ENCODE data around the gene TMPRSS9.

Gene TMPRSS9

GRCh38 chr19:2372076-2372612 lies 12.1 kb downstream of the TMPRSS9 start:
- TF ChIP-seq GATA3 (IDR thresholded peaks at IDR 0.05; ENCODE audit: low read depth, low read length) (no peak), GATA2 (IDR thresholded peaks at IDR 0.05; ENCODE audit: low read depth, low read length) (no peak)

GRCh38 chr19:2374808-2375207 lies 14.7 kb downstream of the TMPRSS9 start:
- TF ChIP-seq GATA3 (IDR thresholded peaks at IDR 0.05; ENCODE audit: low read depth, low read length) (no peak), GATA2 (IDR thresholded peaks at IDR 0.05; ENCODE audit: low read depth, low read length) (no peak)

- TF ChIP-seq GATA3 (IDR thresholded peaks at IDR 0.05; ENCODE audit: low read depth, low read length) (no peak), GATA2 (IDR thresholded peaks at IDR 0.05; ENCODE audit: low read depth, low read length) (no peak)
Measured at GRCh38 chr19:2375353-2376121, 15.5 kb downstream of the TMPRSS9 start.

- TF ChIP-seq GATA2 (IDR thresholded peaks at IDR 0.05; ENCODE audit: low read depth, low read length) (no peak), GATA3 (IDR thresholded peaks at IDR 0.05; ENCODE audit: low read depth, low read length) (no peak)
Measured at GRCh38 chr19:2376784-2377519, 16.9 kb downstream of the TMPRSS9 start.

GRCh38 chr19:2380567-2380966 lies 20.5 kb downstream of the TMPRSS9 start:
- TF ChIP-seq GATA3 (IDR thresholded peaks at IDR 0.05; ENCODE audit: low read depth, low read length) (no peak), GATA2 (IDR thresholded peaks at IDR 0.05; ENCODE audit: low read depth, low read length) (no peak)

- TF ChIP-seq GATA2 (IDR thresholded peaks at IDR 0.05; ENCODE audit: low read depth, low read length), result no peak
- TF ChIP-seq GATA3 (IDR thresholded peaks at IDR 0.05; ENCODE audit: low read depth, low read length), result no peak
Measured at GRCh38 chr19:2381148-2381820, 21.2 kb downstream of the TMPRSS9 start.

GRCh38 chr19:2382530-2383222 lies 22.6 kb downstream of the TMPRSS9 start:
- TF ChIP-seq GATA2 (IDR thresholded peaks at IDR 0.05; ENCODE audit: low read depth, low read length) (no peak), GATA3 (IDR thresholded peaks at IDR 0.05; ENCODE audit: low read depth, low read length) (no peak)

GRCh38 chr19:2385053-2385721 lies 25.1 kb downstream of the TMPRSS9 start:
- no peak for TF ChIP-seq GATA2 (IDR thresholded peaks at IDR 0.05; ENCODE audit: low read depth, low read length)

GRCh38 chr19:2387367-2388288 lies 27.6 kb downstream of the TMPRSS9 start:
- TF ChIP-seq GATA2 (IDR thresholded peaks at IDR 0.05; ENCODE audit: low read depth, low read length) (no peak), GATA3 (IDR thresholded peaks at IDR 0.05; ENCODE audit: low read depth, low read length) (no peak)

GRCh38 chr19:2389594-2389993 lies 29.5 kb downstream of the TMPRSS9 start:
- TF ChIP-seq GATA2 (IDR thresholded peaks at IDR 0.05; ENCODE audit: low read depth, low read length), result no peak
- TF ChIP-seq GATA3 (IDR thresholded peaks at IDR 0.05; ENCODE audit: low read depth, low read length), result no peak

- TF ChIP-seq GATA3 (IDR thresholded peaks at IDR 0.05; ENCODE audit: low read depth, low read length) (no peak), GATA2 (IDR thresholded peaks at IDR 0.05; ENCODE audit: low read depth, low read length) (no peak)
Measured at GRCh38 chr19:2391118-2391725, 31.2 kb downstream of the TMPRSS9 start.

- no peak for TF ChIP-seq GATA3 (IDR thresholded peaks at IDR 0.05; ENCODE audit: low read depth, low read length)
- TF ChIP-seq GATA2 (IDR thresholded peaks at IDR 0.05; ENCODE audit: low read depth, low read length), result no peak
Measured at GRCh38 chr19:2392366-2392765, 32.3 kb downstream of the TMPRSS9 start.

All from SH-SY5Y (cell line).